Activated CD4-positive, alpha-beta T cell treated with anti-CD3 and anti-CD28 coated beads, Interleukin-2, amount 50 U/mL, for 1 hour (primary cell): Measurements from ENCODE around the gene GAR1.
"Not testable (repeated sequence)": the region's sequence is repeated elsewhere in the genome, so short reads cannot be mapped to it uniquely, and the experiment has no call there.

Experiments used
- DNase-seq: peaks from one replicate; pipeline ENCODE4 v3.0.0-alpha.2; 2020

The GAR1 gene

GRCh38 chr4:109847896-109848442, 32.4 kb downstream of the GAR1 start, which contains the start of gene LRIT3:
Gene LRIT3 (plus strand): TSS chr4:109848107. CDS start chr4:109848202, 95 bp downstream.
- DNase-seq: no peak

DNA sequence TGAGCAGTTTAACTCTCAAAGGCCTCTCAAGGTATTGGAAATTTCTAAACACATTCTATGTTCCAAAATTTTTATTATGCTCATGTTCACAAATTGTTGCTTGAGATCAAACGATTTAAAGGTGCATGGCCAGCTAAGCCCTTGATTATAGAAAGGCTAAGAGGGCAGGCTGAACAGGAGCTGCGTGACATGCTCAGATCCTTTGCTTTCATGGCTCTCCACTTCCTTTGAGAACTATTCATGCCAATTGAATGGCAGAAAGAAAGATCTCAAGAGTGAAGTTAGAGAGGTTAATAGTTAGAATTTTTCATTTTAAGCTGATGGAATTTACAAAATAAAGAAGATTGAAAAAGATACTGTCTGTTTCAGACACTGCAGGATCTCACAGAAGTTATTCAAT, 32.9 kb downstream of the GAR1 start:
- DNase-seq: no peak

GRCh38 chr4:109850601-109851000, 35.0 kb downstream of the GAR1 start:
- no peak for DNase-seq

GRCh38 chr4:109859426-109860300, 44.1 kb downstream of the GAR1 start:
- not testable (repeated sequence) for DNase-seq

DNA sequence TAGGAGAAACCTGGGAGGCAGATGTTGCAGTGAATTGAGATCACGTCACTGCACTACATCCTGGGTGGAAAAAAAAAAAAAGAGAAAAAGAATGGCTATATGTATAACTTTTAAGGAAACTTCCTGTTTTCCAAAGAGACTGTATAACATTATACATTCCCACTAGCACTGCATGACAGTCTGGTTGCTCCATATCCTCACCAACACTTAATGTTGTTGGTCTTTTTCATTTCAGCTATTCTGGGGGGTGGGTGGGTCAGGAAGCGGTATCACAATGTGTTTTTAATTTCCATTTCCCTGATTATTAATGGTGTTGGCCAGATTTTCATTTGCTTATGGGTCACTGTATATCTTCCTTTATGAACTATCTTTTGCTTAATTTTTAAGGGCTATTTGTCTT, 45.7 kb downstream of the GAR1 start:
- DNase-seq: no peak

- no peak for DNase-seq
These were observed 46.5 kb downstream of the GAR1 start for GRCh38 chr4:109861916-109862511.

GRCh38 chr4:109864134-109864533, 48.6 kb downstream of the GAR1 start:
- DNase-seq: no peak

DNA sequence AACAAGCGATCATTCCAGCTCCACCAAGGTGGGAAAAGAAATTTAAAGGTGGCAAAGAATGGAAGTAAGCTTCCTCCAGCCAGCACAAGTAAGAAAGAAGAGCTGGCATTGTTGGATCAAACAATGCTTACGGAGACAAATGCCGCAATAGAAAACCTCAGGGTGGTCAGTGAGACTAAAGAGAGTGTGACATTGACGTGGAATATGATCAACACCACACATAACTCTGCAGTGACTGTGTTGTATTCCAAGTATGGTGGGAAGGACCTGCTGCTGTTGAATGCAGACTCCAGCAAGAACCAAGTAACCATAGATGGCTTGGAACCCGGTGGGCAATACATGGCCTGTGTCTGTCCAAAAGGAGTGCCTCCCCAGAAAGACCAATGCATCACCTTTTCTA, 54.5 kb downstream of the GAR1 start:
- no peak for DNase-seq

GRCh38 chr4:109872065-109872464, 56.5 kb downstream of the GAR1 start:
- DNase-seq: no peak

DNA sequence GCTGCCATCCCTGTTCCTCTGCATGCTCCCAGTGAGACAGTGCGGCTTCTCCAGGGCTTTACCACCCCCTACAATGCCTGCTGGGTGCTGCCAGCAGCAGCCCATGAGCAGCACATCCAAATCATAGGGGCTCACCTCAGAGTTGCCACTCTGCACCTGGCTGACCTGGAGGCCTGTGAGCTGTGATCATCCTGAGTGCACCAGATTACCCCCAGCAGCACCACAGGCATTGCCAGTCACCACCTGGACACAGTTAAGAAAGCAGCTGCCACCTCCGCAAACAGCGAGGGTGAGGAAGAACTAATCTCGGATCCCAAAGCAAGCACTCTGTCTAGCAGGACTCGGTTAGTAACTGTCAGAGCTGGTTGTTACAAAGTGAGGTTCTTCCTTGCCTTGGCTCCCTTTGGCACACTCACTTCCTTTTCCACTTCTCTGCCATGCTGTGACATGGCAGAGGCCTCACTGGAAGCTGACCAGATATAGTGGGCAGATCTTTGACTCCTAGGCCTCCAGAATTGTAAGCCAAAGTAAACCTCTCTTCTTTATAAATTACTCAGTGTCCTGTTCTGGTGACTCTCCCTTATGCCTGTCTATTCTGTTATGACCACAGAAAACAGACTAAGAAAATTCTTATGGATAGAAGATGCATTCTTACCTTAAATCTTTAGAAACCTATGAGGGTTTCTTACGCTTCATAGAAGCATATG, 57.5 kb downstream of the GAR1 start:
- no peak for DNase-seq

DNA sequence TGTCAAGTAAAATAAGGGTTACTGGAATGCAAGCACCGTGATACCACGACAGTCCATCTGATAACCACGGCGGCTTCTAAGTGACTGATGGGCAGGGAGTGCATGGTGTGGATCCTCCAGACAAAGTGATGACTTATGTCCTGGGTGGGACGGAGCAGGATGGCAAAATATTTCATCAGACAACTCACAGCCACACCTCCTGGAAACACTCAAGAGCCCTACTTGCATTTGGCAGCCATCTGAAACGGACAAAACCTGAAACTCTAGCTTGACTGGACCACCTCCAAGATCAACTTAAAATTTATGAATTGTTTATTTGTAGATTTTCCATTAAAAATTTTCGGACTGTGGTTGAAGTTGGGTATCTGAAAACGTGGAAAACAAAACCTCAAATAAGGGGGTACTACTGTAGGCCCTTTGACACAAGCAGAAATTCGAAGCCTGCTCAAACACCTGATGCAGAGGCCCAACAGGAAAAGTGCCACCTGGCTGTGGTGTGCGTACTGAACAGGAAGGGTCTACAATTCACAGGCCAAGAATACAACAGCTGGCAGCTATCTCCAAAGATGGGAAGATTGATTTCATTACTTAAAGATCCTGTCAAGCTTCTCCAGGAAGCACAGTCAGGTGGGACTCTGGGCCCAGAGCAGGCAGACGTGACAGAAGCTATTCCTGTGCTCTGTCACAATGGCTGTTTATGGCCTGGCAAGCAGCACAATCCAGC, 58.4 kb downstream of the GAR1 start:
- no peak for DNase-seq
